GM12878 (cell line): Measurements from ENCODE around the gene SMIM7. TPM values are rescaled to one million over a fixed set of nuclear protein-coding genes. Genes with fewer than 3 reads are reported as not detected.

Source experiments
- ATAC-seq: fragments of 200-7000 bp; cut with Tn5 transposase; 3 replicates; pipeline ENCODE4 v1.9.1; 2020; ENCODE audit warnings: mild to moderate bottlenecking, moderate library complexity
- BruUV-seq: library from RNA; stranded (reverse); fragments of 400-500 nt; replicated peaks from 2 replicates; lab custom pipeline; 2021; lab: Mats Ljungman, UMichigan
- CTCF ChIA-PET: fragments of 300-600 bp; sonication (Branson Sonifier 250); formaldehyde crosslinking; extraction: SDS; loops from one replicate; lab custom pipeline; 2021; ENCODE audit warnings: inconsistent platforms; lab: Yijun Ruan, JAX
- POLR2A ChIA-PET: fragments of 350-600 bp; formaldehyde crosslinking; extraction: SDS; loops from one replicate; lab custom pipeline; 2021; ENCODE audit warnings: inconsistent platforms; lab: Charles Lee
- RAD21 ChIA-PET: fragments of 300-600 bp; sonication (Branson Sonifier 250); formaldehyde crosslinking; loops from one replicate; lab custom pipeline; 2023; ENCODE audit warnings: antibody characterized with exemption; ENCODE audit not compliant: unreplicated experiment; lab: Charles Lee
- SMC1A ChIA-PET: fragments of 300-600 bp; sonication (Branson Sonifier 250); formaldehyde crosslinking; loops from one replicate; lab custom pipeline; 2023; ENCODE audit not compliant: unreplicated experiment, uncharacterized antibody; lab: Charles Lee
- DNase-seq: peaks from one replicate; pipeline ENCODE4 v3.0.0-alpha.2; 2011; ENCODE audit warnings: low read depth, low spot score
- FAIRE-seq: peaks from 3 replicates; lab custom pipeline; 2011; peaks lifted over from hg19 to GRCh38; lab: Jason Lieb, UNC
- H2AFZ ChIP-seq: 2 replicates; pipeline ENCODE4 v1.6.0; 2011; ENCODE audit warnings: low read depth, low read length, control low read depth; ENCODE audit not compliant: control insufficient read depth
- H3K27ac ChIP-seq: 2 replicates; pipeline ENCODE4 v1.5.1; 2011; ENCODE audit warnings: control low read depth; ENCODE audit not compliant: control insufficient read depth, insufficient read depth
- H3K27me3 ChIP-seq, 2 experiments: replicated peaks in 1 of 2; 2 replicates each; pipeline versions ENCODE4 v1.6.0 to v1.6.1; 2011; ENCODE audit warnings: low read length in 1 of 2; ENCODE audit not compliant: control insufficient read depth in 2 of 2, insufficient read depth in 2 of 2
- H3K36me3 ChIP-seq, 2 experiments: 2 replicates each; pipeline ENCODE4 v1.5.1; 2011; ENCODE audit warnings: low read length in 1 of 2; ENCODE audit not compliant: control insufficient read depth in 2 of 2, insufficient read depth in 2 of 2
- H3K4me1 ChIP-seq: 2 replicates; pipeline ENCODE4 v1.6.1; 2011; ENCODE audit warnings: mild to moderate bottlenecking, low read length, moderate library complexity, mixed read lengths; ENCODE audit not compliant: control insufficient read depth, insufficient read depth
- H3K4me2 ChIP-seq: 2 replicates; pipeline ENCODE4 v1.6.0; 2011; ENCODE audit warnings: control low read depth; ENCODE audit not compliant: control insufficient read depth, insufficient read depth
- H3K4me3 ChIP-seq: fragments of 200-600 bp; sonication (generic); 2 replicates; pipeline ENCODE4 v1.5.1; 2016
- H3K79me2 ChIP-seq: 2 replicates; pipeline ENCODE4 v1.6.0; 2011; ENCODE audit warnings: low read length; ENCODE audit not compliant: control insufficient read depth, insufficient read depth
- H3K9ac ChIP-seq: 2 replicates; pipeline ENCODE4 v1.8.0; 2011; ENCODE audit warnings: low read length, control low read depth, mixed read lengths; ENCODE audit not compliant: control insufficient read depth, insufficient read depth
- H3K9me3 ChIP-seq: replicated peaks from 3 replicates; pipeline ENCODE4 v1.5.1; 2011; ENCODE audit warnings: mild to moderate bottlenecking, low read length; ENCODE audit not compliant: control insufficient read depth, insufficient read depth
- H4K20me1 ChIP-seq: 2 replicates; pipeline ENCODE4 v1.6.0; 2011; ENCODE audit not compliant: control insufficient read depth, insufficient read depth
- SMC3 ChIP-seq: IDR thresholded peaks from 2 replicates; pipeline ENCODE4 v1.6.1; 2011; ENCODE audit warnings: low read length, improper control_type of control experiment, borderline replicate concordance
- TAF1 ChIP-seq: IDR thresholded peaks from 2 replicates; pipeline ENCODE4 v1.6.1; 2011; ENCODE audit warnings: mild to moderate bottlenecking, low read depth, low read length, borderline replicate concordance
- whole genome bisulfite sequencing: methylation state at CpG from one replicate; pipeline ENCODE4 v1.1.6; 2016; ENCODE audit warnings: low lambda C conversion rate; ENCODE audit not compliant: insufficient replicate concordance, insufficient coverage; ENCODE audit errors: missing lambda C conversion rate; 5-methylcytosine and 5-hydroxymethylcytosine counted together
- in situ Hi-C: fragments of 300-500 bp; cut with MboI; formaldehyde crosslinking; loops from 9 replicates; pipeline ENCODE4 v1.14.3; 2018; ENCODE audit warnings: mixed read lengths
- intact Hi-C: fragments of 100-400 bp; cut with micrococcal nuclease; formaldehyde crosslinking; loops from one replicate; pipeline ENCODE4 v1.14.2; 2022; ENCODE audit not compliant: unreplicated experiment
- polyA plus RNA-seq, 11 experiments: library from polyadenylated mRNA; depleted of rRNA in 4 of 11; unstranded in 6 of 11; stranded (reverse) in 5 of 11; fragments of >200 nt; fragmentation: Nextera tagmentation in 4 of 11; fragmentation: Illumina TruSeq in 1 of 11; extraction: Ambion mirVana in 4 of 11; extraction: Trizol in 1 of 11; gene quantifications; 1 replicate in 1 of 11; 2 replicates in 10 of 11; pipeline versions ENCODE4 v1.2.1 to v1.2.3, GENCODE V29; 2011 to 2016; ENCODE audit warnings: inconsistent platforms in 2 of 11, missing spikeins in 2 of 11, low read depth in 1 of 11
- total RNA-seq, 4 experiments: library from RNA; depleted of rRNA in 3 of 4; stranded (reverse); fragments of >200 nt in 3 of 4; fragmentation: Illumina TruSeq in 1 of 4; extraction: Trizol in 1 of 4; gene quantifications; 2 replicates each; pipeline versions ENCODE4 v1.2.1 to v1.2.3, GENCODE V29; 2013 to 2021
- TF ChIP-seq, protein P1 (sequence below): fragments of 450-650 bp; IDR thresholded peaks from 2 replicates; pipeline ENCODE4 v1.6.1; 2017; ENCODE audit warnings: mild to moderate bottlenecking, moderate library complexity

SMIM7 gene
- total and polyA plus RNA-seq, 10 of the 15 experiments (the other 5 are each of a cell fraction or from before 2014, with no cell fraction given) = 45.7 to 170 (median 70.8) TPM

DNA sequence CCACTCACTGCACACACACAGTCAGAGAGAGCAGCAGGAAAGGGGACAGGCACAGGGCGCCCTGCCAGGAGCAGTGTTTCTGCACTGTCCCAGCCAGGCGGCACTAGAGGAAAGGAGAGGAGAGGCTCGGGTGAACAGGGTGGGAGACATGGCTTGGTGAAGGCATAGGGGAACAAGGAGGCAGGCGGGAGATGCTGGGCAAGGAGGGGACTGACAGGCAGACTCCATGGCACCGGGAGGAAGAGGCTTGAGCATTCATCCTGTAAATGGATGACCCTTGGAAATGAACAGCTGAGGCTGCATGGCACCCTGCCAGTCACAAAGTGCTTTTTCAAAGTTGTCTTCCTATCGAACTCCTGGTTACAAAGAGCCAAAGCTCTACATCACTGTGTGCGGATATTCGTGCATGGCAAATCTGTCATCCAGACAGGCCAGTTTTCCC lies 54.4 kb downstream of the SMIM7 start:
- ChIA-PET RAD21 (interaction anchor here (1.3 to 2.5 kb wide), 3 partner anchors 17 to 21 kb away, joined by 3 to 8 read pairs (median 4); no protein-coding TSS in a partner anchor), POLR2A (interaction anchor here (1.1 to 2.5 kb wide), 3 partner anchors 11 to 19 kb away, joined by 3 to 11 read pairs (median 4); no protein-coding TSS in a partner anchor), SMC1A (interaction anchor here (0.9 to 3.3 kb wide), 6 partner anchors 12 to 20 kb away, joined by 3 to 10 read pairs (median 7); no protein-coding TSS in a partner anchor), CTCF (interaction anchor here (0.9 to 1.9 kb wide), 6 partner anchors 10 to 34 kb away, joined by 3 to 7 read pairs (median 4); no protein-coding TSS in a partner anchor)
- H3K27me3 ChIP-seq = no peaks in the 10 kb centered on the region
- peak; percentile 66 for ATAC-seq
- H3K36me3 ChIP-seq = peaks cover 0 to 21% of the 10 kb centered on the region in 2 experiments; a peak in 3 of 4 replicates
- 61% methylated on average over 8 of the region's 8 CpGs for WGBS
- H3K9me3 ChIP-seq = no peaks in the 10 kb centered on the region
- H3K4me3 ChIP-seq = no peak overlapping the region
- intact Hi-C loops = no loop called here
- peak overlapping the region; percentile 44; the same call in 1 of the 2 replicates for H3K4me2 ChIP-seq
- no peak for DNase-seq
- in situ Hi-C loops = no loop called here
- FAIRE-seq = no peak
- peak overlapping the region; percentile 9; the same call in 1 of the 2 replicates for H3K27ac ChIP-seq
- H4K20me1 ChIP-seq = peaks cover 19% of the 10 kb centered on the region; the same call in 1 of the 2 replicates
- no TSS peak for BruUV-seq
- TF ChIP-seq TAF1 (no peak), SMC3 (peak; percentile 7; the same call in 1 of the 2 replicates)
- TF ChIP-seq, protein P1, sequence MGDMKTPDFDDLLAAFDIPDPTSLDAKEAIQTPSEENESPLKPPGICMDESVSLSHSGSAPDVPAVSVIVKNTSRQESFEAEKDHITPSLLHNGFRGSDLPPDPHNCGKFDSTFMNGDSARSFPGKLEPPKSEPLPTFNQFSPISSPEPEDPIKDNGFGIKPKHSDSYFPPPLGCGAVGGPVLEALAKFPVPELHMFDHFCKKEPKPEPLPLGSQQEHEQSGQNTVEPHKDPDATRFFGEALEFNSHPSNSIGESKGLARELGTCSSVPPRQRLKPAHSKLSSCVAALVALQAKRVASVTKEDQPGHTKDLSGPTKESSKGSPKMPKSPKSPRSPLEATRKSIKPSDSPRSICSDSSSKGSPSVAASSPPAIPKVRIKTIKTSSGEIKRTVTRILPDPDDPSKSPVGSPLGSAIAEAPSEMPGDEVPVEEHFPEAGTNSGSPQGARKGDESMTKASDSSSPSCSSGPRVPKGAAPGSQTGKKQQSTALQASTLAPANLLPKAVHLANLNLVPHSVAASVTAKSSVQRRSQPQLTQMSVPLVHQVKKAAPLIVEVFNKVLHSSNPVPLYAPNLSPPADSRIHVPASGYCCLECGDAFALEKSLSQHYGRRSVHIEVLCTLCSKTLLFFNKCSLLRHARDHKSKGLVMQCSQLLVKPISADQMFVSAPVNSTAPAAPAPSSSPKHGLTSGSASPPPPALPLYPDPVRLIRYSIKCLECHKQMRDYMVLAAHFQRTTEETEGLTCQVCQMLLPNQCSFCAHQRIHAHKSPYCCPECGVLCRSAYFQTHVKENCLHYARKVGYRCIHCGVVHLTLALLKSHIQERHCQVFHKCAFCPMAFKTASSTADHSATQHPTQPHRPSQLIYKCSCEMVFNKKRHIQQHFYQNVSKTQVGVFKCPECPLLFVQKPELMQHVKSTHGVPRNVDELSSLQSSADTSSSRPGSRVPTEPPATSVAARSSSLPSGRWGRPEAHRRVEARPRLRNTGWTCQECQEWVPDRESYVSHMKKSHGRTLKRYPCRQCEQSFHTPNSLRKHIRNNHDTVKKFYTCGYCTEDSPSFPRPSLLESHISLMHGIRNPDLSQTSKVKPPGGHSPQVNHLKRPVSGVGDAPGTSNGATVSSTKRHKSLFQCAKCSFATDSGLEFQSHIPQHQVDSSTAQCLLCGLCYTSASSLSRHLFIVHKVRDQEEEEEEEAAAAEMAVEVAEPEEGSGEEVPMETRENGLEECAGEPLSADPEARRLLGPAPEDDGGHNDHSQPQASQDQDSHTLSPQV = no peak
- H3K4me1 ChIP-seq = peaks cover 39% of the 10 kb centered on the region
- no peak overlapping the region for H2AFZ ChIP-seq
- peaks cover 93% of the 10 kb centered on the region for H3K79me2 ChIP-seq
- H3K9ac ChIP-seq = no peak overlapping the region; the same call in 1 of the 2 replicates
